ENCODE measurements around the gene AFMID.

AFMID gene

DNA sequence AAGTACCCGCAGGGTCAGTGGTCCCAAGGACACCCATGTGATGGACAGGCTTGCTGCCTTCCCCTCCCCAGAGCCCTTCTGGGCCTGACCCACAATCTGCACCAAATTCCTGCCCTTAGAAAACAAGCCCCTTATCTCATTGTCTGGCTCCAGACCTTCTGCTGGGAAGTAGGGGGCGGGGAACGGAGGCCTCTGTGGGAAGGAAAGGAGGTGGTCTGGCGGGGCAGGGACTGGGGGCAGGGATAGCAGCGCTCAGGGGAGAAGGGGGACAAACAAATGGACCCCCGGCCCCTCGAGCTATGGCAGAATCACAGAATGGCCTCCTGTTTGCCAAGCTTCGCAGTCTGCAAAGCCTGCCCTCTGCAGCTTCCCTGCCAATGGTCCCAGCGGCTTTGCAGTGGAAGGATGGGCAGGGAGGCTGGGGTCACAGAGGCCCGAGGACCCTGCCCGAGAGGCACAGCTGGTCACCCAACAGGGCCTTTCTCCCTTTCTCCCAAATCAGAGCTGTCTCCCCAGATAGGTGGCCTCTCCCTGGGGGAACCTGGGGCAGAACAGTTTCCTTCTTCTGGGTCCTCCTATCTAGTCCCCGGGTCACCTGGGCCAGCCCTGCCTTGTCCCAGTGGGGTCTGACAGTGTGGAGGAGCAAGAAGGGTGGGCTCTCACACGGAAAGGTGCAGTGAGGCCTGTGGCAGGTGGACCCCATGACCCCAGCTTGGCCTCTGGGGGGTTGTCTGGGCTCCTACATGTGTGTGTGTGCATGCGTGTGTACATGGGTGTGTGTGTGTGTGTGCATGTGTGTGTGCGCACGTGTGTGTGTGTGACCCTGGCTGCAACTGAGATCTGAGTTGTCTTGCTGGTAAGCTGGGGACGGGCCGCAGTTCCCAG lies 69.8 kb downstream of the AFMID start:
- no peak for DNase-seq

Data from SIG-M5 (cell line).